Left lung (tissue), 10 donors: ENCODE measurements around the gene DMBX1. TPM values are rescaled to one million over a fixed set of nuclear protein-coding genes. Genes with fewer than 3 reads are reported as not detected.

Experiments used
- ATAC-seq: fragments of 200-7000 bp; cut with Tn5 transposase; one replicate; pipeline ENCODE4 v1.9.1; 2020; ENCODE audit warnings: moderate library complexity
- DNase-seq, 4 donors: peaks; one replicate each; pipeline ENCODE4 v3.0.0-alpha.2; 2013 to 2020
- H3K27ac ChIP-seq, 2 donors: fragments of 200-600 bp; sonication (generic) in 1 of 2; one replicate each; pipeline versions ENCODE4 v1.5.0 to v1.8.0; 2020 to 2021
- H3K27me3 ChIP-seq, 2 donors: fragments of 200-600 bp; sonication (generic) in 1 of 2; one replicate each; pipeline versions ENCODE4 v1.5.0 to v1.8.0; 2020 to 2021
- H3K36me3 ChIP-seq, 2 donors: fragments of 200-600 bp; sonication (generic) in 1 of 2; one replicate each; pipeline versions ENCODE4 v1.5.0 to v1.8.0; 2020 to 2021
- H3K4me1 ChIP-seq, 2 donors: fragments of 200-600 bp; one replicate each; pipeline ENCODE4 v1.8.0; 2021
- H3K4me3 ChIP-seq, 2 donors: fragments of 200-600 bp; sonication (generic) in 1 of 2; one replicate each; pipeline versions ENCODE4 v1.5.0 to v1.8.0; 2020 to 2021; ENCODE audit warnings: mild to moderate bottlenecking in 1 of 2
- H3K9me3 ChIP-seq, 2 donors: fragments of 200-600 bp; sonication (generic) in 1 of 2; one replicate each; pipeline versions ENCODE4 v1.5.0 to v1.8.0; 2020 to 2021
- intact Hi-C, 2 donors: fragments of 100-400 bp; cut with DNase I; formaldehyde crosslinking; loops; one replicate each; pipeline versions ENCODE4 v1.11.2 to v1.14.2; 2022
- polyA plus RNA-seq, 6 donors: library from polyadenylated mRNA; unstranded; fragments of 120-200 nt; gene quantifications; one replicate each; pipeline ENCODE4 v1.2.1, GENCODE V29; 2013; ENCODE audit not compliant: insufficient read length in 6 of 6
- total RNA-seq, 2 donors: library from RNA; stranded (reverse); fragmentation: NEBNext Ultra II Directional; extraction: Animal tissue kit (Norgen Biotek cat#: 25700); gene quantifications; one replicate each; pipeline ENCODE4 v1.2.1, GENCODE V29; 2021
- TF ChIP-seq, protein P1 (sequence below), 2 donors: fragments of 200-600 bp; sonication (generic) in 1 of 2; IDR thresholded peaks; one replicate each; pipeline versions ENCODE4 v1.5.0 to v1.8.0; 2021; ENCODE audit warnings: antibody characterized with exemption in 2 of 2
- donor health status: DM: no; HTN: yes; CAD: no.
- donor health status: DM: no; HTN: no; CAD: no.

Gene DMBX1
- total and polyA plus RNA-seq, 8 donors: 0.04 to 0.07 (median 0.07) TPM; not detected in 4

DNA sequence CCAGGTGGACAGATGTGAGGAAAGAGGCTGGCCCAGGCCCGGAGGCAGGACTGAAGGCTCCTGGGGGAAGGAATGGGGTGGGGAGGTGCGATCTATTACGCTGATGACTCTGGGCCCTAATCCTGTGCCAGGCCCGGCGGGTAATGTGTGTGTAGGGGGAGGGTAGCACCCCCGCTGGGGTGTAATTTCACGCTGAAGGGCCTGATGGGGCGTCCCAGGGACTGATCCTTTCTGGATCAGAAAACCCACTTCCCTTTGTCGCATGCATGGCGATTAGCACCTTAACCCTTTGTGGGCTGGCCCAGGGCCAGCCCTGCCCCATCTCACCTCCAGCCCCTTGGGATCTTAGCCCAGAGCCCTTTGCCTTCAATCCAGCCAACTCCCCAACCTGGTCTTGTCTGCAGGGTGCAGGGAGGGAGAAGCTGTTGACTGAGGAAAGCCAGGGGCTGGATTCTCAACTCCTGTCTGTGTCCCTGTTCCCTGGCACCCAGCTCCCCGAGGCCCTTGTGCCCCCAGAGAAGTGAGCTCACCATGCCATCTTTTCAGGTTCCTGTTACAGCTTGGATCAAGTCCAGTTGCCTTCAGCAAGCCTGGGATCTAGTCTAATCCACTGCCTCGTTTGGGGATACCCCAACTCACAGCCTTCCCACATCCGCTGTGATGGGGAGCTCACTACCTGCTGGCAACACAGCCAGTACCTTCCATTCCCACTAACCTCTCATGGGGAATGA, 35.8 kb downstream of the DMBX1 start:
- ATAC-seq (no peak), DNase-seq (peak in 1 of 4 donors; percentile 49)
- no peak overlapping the region for H3K4me3 ChIP-seq
- no peaks in the 10 kb centered on the region for H3K36me3 ChIP-seq
- H3K27ac ChIP-seq: no peak overlapping the region
- intact Hi-C loops: loop anchor here in 1 of 2 donors (2.0 to 5.0 kb wide), 2 partner anchors 48 to 79 kb away; no protein-coding TSS in a partner anchor
- H3K27me3 ChIP-seq: peaks cover 0 to 65% of the 10 kb centered on the region in 2 donors
- H3K9me3 ChIP-seq: no peaks in the 10 kb centered on the region
- TF ChIP-seq, protein P1, sequence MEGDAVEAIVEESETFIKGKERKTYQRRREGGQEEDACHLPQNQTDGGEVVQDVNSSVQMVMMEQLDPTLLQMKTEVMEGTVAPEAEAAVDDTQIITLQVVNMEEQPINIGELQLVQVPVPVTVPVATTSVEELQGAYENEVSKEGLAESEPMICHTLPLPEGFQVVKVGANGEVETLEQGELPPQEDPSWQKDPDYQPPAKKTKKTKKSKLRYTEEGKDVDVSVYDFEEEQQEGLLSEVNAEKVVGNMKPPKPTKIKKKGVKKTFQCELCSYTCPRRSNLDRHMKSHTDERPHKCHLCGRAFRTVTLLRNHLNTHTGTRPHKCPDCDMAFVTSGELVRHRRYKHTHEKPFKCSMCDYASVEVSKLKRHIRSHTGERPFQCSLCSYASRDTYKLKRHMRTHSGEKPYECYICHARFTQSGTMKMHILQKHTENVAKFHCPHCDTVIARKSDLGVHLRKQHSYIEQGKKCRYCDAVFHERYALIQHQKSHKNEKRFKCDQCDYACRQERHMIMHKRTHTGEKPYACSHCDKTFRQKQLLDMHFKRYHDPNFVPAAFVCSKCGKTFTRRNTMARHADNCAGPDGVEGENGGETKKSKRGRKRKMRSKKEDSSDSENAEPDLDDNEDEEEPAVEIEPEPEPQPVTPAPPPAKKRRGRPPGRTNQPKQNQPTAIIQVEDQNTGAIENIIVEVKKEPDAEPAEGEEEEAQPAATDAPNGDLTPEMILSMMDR (IDR thresholded peaks at IDR 0.05): no peak
- H3K4me1 ChIP-seq: peaks cover 11 to 17% of the 10 kb centered on the region in 2 donors

DNA sequence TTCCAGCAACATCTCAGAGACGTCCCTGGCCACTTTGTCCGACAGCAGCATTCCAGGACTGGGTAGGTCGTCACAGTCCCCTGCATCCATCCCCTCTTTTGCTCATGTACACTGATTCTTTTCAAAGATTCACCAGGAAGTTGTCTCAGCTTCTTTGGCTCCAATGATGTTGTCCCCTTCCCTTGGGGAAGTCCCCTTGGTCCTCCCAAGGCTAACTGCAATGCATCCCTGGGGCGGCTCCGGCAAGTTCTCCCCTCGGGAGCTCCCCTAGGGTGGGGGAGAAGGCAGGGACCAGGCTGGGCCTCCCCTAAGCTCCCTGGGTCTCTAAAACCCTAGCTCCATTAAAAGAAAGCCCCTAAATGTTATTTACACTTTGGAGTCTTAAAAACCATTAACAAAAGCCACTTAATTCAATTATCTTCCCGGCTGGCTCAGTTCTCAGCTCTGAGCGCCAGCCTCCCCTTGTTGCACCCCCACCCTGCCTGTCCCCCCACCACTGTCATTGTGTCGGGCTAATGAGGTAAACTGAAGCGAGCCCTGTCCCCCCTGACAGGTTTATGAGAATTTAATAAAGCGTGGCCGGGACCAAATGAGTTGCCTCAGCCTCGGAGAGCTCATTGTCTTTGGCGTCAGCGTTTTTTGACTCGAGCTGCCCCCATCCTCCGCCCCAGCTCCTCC, 36.5 kb downstream of the DMBX1 start:
- H3K4me1 ChIP-seq: peaks cover 11 to 16% of the 10 kb centered on the region in 2 donors
- no peak overlapping the region for H3K27ac ChIP-seq
- no peaks in the 10 kb centered on the region for H3K9me3 ChIP-seq
- ATAC-seq (no peak), DNase-seq (peak in 1 of 4 donors; percentile 39)
- H3K4me3 ChIP-seq: no peak overlapping the region
- TF ChIP-seq, protein P1 (IDR thresholded peaks at IDR 0.05): no peak
- no peaks in the 10 kb centered on the region for H3K36me3 ChIP-seq
- intact Hi-C loops: loop anchor here in 1 of 2 donors (5.0 kb wide), 1 partner anchor 49 kb away; no protein-coding TSS in a partner anchor
- peaks cover 0 to 72% of the 10 kb centered on the region in 2 donors for H3K27me3 ChIP-seq

DNA sequence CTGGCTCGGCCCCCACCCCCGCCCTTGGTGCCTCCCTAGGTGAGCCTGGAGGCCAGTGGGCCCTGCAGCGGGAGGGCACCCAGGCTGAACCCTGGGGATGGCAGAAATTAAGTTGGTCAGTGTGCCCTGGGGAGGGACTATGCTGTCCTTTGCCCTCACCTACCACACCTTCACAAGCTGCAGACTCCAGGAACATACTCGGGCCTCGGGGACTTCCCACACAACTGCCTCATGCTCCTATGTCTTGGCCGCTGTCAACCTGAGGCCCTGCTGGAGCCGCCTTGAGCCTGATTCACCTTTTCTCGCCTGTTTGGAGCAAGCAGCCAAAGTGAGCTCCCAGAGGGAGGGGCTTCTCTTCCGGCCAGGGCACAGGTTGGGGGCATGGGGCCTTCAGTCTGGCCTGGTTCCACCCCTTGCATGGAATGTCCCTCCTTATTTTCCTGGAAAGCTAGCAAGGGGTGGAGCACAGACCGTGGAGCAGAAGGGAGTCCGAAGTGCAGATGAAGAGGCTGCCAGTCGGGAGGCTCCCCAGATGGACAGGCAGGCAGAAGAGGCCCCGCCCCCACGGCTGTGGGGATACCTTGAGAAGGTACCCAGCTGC, 37.2 kb downstream of the DMBX1 start:
- DNase-seq (peak in 1 of 4 donors; percentile 71), ATAC-seq (no peak)
- no peaks in the 10 kb centered on the region for H3K36me3 ChIP-seq
- H3K27me3 ChIP-seq: peaks cover 0 to 78% of the 10 kb centered on the region in 2 donors
- H3K4me3 ChIP-seq: no peak overlapping the region
- H3K27ac ChIP-seq: no peak overlapping the region
- no peaks in the 10 kb centered on the region for H3K9me3 ChIP-seq
- peaks cover 10 to 14% of the 10 kb centered on the region in 2 donors for H3K4me1 ChIP-seq
- intact Hi-C loops: loop anchor here in 1 of 2 donors (5.0 kb wide), 1 partner anchor 49 kb away; no protein-coding TSS in a partner anchor
- TF ChIP-seq, protein P1 (IDR thresholded peaks at IDR 0.05): no peak

DNA sequence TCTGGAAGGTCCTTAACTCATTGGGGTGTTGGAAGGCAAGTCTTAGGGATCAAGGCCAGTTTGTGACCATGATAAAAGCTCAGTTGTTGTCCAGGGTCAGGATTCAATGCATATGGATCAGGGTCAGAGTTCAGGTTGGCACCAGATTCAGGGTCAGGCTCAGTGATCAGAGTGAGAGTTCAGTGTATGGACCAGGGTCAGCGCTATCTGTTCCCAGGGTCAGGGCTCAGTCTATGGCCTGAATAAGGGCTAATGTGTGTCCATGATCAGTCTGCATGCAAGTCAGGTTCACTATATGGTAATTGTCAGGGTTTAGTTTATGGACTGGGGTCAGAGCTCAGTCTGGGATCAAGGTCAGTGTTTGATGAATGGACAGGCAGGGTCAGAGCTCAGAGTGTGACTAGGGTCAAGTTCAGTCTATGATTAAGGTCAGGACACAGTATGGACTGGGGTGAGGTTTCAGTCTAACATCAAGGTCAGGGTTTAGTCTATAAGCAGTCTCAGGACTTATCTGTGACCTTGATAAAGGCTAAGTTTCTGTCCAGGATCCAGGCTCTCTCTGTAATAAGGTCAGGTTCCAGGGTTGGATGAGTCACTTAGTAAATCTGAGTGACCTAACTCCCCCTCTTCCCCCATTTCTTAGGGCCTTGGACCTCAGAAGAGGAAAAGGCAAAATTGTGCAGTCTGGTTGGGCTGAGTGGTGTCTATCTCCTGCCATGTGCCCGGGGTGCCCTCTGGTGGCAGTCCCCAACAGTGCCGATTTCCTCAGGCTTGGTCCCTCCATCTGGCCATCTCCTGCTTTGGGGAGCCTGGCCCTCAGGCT, 38.0 kb downstream of the DMBX1 start:
- Histone ChIP-seq H3K27ac (no peak overlapping the region), H3K27me3 (peaks cover 0 to 87% of the 10 kb centered on the region in 2 donors), H3K4me1 (peaks cover 2 to 5% of the 10 kb centered on the region in 2 donors), H3K4me3 (no peak overlapping the region), H3K36me3 (no peaks in the 10 kb centered on the region), H3K9me3 (no peaks in the 10 kb centered on the region)
- peak; percentile 59 to 91 (median 78) for DNase-seq
- ATAC-seq: peak; percentile 95
- TF ChIP-seq, protein P1 (IDR thresholded peaks at IDR 0.05): peak; percentile 85 to 90
- intact Hi-C loops: loop anchor here in 1 of 2 donors (5.0 kb wide), 1 partner anchor 50 kb away; no protein-coding TSS in a partner anchor
